ENCODE data around the gene ELMO1.

ELMO1 gene

GRCh38 chr7:36825501-36825900 lies 623.2 kb downstream of the ELMO1 start:
- H3K27ac ChIP-seq = no peak overlapping the region
- TF ChIP-seq CTCF (IDR thresholded peaks at IDR 0.05) = no peak
- no peak for TF ChIP-seq ZFX (IDR thresholded peaks at IDR 0.05; ENCODE audit: borderline replicate concordance)

- TF ChIP-seq CTCF (IDR thresholded peaks at IDR 0.05) (no peak), ZFX (IDR thresholded peaks at IDR 0.05; ENCODE audit: borderline replicate concordance) (no peak)
- H3K27ac ChIP-seq = no peak overlapping the region
Observed at GRCh38 chr7:36823353-36823752, 625.3 kb downstream of the ELMO1 start.

- no peak for TF ChIP-seq CTCF (IDR thresholded peaks at IDR 0.05)
- TF ChIP-seq ZFX (IDR thresholded peaks at IDR 0.05; ENCODE audit: borderline replicate concordance) = no peak
- no peak overlapping the region for H3K27ac ChIP-seq
Observed at GRCh38 chr7:36821617-36822016, 627.0 kb downstream of the ELMO1 start.

GRCh38 chr7:36820527-36821170 lies 628.0 kb downstream of the ELMO1 start:
- no peak overlapping the region for H3K27ac ChIP-seq
- TF ChIP-seq CTCF (IDR thresholded peaks at IDR 0.05) = no peak
- no peak for TF ChIP-seq ZFX (IDR thresholded peaks at IDR 0.05; ENCODE audit: borderline replicate concordance)

- H3K27ac ChIP-seq = no peak overlapping the region
- no peak for TF ChIP-seq ZFX (IDR thresholded peaks at IDR 0.05; ENCODE audit: borderline replicate concordance)
- TF ChIP-seq CTCF (IDR thresholded peaks at IDR 0.05) = no peak
Observed at GRCh38 chr7:36819639-36820038, 629.0 kb downstream of the ELMO1 start.

- H3K27ac ChIP-seq = no peak overlapping the region
- no peak for TF ChIP-seq ZFX (IDR thresholded peaks at IDR 0.05; ENCODE audit: borderline replicate concordance)
- TF ChIP-seq CTCF (IDR thresholded peaks at IDR 0.05) = no peak
Observed at GRCh38 chr7:36814311-36814710, 634.4 kb downstream of the ELMO1 start.

GRCh38 chr7:36811807-36812206 lies 636.9 kb downstream of the ELMO1 start:
- no peak for TF ChIP-seq ZFX (IDR thresholded peaks at IDR 0.05; ENCODE audit: borderline replicate concordance)
- no peak for TF ChIP-seq CTCF (IDR thresholded peaks at IDR 0.05)
- H3K27ac ChIP-seq = no peak overlapping the region

Measured in 22Rv1 (cell line).